Left ventricle myocardium superior (tissue), 1 donor: Measurements from ENCODE around the gene ESR1. TPM values are rescaled to one million over a fixed set of nuclear protein-coding genes. Genes with fewer than 3 reads are reported as not detected.
"Not testable (repeated sequence)": the region's sequence is repeated elsewhere in the genome, so short reads cannot be mapped to it uniquely, and the experiment has no call there.

Experiments used
- ATAC-seq: fragments of 200-7000 bp; cut with Tn5 transposase; one replicate; pipeline ENCODE4 v1.9.1; 2020; ENCODE audit warnings: mild to moderate bottlenecking, moderate library complexity
- DNase-seq: peaks from one replicate; pipeline ENCODE4 v3.0.0-alpha.2; 2020
- intact Hi-C: fragments of 100-400 bp; cut with micrococcal nuclease; formaldehyde crosslinking; loops from one replicate; pipeline ENCODE4 v1.11.0; 2022
- total RNA-seq: library from RNA; stranded (reverse); fragmentation: NEBNext Ultra II Directional; extraction: Animal tissue kit (Norgen Biotek cat#: 25700); gene quantifications from one replicate; pipeline ENCODE4 v1.2.1, GENCODE V29; 2021
- donor health status: DM: no; HTN: yes; CAD: no; lungs with severe emphysema.

Gene ESR1
- total RNA-seq, 1 donor from 2014 or later: 1.3 TPM

DNA sequence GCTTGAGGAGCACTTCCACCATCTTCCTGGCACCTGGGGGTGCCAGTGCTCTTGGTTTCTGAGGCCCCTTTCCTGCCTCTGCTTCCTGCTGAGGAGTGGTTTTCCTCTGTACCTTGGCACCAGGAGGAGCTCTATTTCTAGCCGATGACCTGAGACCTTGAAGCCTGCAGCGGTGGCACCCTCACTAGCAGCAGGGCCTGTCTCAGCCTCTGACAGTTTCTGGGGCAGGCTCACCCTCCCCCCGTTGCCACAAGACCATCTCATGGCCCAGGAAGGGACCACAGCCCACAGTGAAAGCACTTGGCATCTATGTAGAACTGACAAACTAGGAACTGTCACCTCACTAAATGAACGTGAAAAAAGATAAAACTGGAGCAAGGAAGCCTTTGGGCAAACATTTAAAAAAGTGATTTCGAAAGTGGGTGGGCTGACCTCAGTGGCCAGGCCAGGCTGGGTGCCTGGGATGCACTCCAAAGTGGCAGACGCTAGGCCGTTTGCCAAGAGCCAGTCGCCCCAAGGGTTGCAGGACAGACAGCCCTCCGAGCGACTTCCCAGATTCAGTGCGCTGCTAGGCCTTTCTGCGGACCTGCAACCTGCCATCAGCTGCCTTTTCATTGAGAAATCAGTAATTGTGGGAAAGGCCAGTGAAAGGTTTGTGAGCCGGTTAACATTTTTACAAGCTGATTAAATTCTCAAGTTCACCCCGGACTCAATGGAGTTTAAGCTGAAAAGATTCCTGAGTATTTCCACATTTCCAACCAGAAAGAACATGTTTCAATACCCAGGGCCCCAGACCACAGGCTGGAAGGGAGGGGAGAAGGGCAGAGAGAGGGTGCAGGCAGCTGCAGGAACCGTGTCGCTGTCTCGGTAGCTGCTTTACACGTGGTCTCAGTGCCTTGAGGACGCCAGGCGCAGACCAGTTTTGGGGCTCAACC lies 303.7 kb downstream of the ESR1 start:
- DNase-seq (peak; percentile 78), ATAC-seq (peak; percentile 98)
- intact Hi-C loops: no loop called here

GRCh38 chr6:152112491-152113261 lies 305.2 kb downstream of the ESR1 start:
- DNase-seq (peak; percentile 84), ATAC-seq (peak; percentile 37)
- intact Hi-C loops: no loop called here

DNA sequence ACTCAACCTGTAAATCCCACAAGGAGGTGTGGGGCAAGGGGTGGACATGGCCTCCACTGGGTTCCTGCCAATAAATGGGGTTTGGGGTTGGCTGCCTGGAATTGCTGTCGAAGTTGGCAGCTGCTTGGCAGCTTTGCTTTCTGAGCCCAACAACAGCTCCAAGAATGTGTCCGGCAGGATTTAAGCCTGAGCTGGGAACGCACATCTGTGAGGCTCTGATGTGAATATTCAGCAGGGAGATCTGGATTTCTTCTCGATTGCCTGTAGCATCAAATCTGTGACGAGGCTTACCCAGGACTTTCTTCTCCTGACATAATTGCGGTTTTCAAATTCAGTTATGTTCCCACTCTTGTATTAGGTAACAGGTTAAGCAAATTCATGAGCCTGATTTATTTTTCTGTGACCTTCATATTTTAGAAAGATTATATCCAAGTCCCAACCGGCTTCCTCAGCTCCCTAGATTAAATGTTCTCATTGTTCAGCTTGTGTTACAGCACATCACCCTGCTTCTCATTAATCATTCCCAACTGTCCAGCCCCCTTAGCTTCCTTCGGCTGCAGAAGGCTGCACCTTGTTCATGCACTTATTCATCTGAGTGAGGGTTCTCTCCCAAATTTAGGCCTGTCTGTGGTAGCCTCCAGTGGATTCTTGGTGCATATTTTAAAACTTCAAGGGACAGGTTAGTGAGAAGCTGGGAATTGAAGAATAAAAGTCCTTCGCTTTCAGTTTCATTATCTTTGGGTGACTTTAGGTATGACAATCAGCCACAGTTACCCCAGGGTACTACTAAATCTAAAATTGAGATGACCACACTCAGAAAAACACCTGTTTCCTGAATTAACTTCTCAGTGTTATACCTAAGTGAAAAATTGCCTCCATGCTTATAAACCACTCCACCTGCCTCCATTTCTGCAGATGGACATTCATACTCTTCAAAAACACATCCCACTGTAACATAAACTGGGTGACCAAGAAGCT lies 310.0 kb downstream of the ESR1 start:
- ATAC-seq (no peak), DNase-seq (no peak)
- intact Hi-C loops: no loop called here

DNA sequence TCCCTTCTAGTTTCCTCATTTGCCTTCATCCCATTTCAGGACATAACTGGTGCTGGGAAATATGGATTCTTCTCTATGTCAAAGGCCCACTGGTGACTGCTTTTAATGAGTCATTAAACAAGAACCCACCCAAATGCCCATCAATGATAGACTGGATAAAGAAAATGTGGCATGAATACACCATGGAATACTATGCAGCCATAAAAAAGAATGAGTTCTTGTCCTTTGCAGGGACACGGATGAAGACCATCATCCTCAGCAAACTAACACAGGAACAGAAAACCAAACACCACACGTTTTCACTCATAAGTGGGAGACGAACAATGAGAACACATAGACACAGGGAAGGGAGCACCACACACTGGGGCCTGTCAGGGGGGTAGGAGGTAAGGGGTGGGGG lies 310.7 kb downstream of the ESR1 start:
- DNase-seq (no peak), ATAC-seq (no peak)
- intact Hi-C loops: no loop called here

DNA sequence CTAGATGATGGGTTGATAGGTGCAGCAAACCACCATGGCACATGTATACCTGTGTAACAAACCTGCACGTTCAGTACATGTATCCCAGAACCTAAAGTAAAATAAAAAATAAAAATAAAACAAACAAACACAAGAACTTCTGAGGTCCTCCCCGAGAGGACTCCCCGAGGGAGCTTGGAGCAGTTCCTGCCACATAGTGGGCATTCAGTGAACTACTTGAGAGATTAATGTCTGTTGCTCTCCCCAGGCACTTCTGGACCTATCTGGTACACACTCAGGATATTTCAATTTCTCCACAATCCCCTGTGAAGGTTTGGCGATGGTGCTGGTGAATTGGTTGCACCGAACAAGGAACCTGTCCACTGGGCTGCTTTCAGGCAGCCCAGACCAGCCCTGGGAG lies 311.2 kb downstream of the ESR1 start:
- DNase-seq (no peak), ATAC-seq (no peak)
- intact Hi-C loops: no loop called here

DNA sequence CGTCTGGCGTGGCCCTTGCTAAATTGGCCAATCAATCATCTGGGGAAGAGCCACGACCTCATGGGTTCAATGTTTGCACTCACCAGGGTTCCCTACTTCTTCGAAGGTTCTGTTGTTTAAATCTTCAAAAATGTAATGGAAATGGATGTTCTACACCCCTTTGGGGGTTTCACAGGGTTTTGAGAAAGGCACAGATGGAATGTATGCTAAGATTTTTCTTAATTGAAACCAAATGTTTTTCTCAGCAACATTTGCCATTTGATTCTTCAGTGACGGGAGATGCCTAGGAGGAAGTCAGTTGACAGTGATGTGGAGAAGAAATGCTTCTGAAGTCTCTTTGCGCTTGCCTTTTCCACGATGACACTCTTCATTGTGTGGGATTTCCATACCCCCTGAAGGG lies 312.3 kb downstream of the ESR1 start:
- DNase-seq (no peak), ATAC-seq (no peak)
- intact Hi-C loops: loop anchor here (5.0 to 10.0 kb wide), 2 partner anchors 353 to 435 kb away; no protein-coding TSS in a partner anchor

DNA sequence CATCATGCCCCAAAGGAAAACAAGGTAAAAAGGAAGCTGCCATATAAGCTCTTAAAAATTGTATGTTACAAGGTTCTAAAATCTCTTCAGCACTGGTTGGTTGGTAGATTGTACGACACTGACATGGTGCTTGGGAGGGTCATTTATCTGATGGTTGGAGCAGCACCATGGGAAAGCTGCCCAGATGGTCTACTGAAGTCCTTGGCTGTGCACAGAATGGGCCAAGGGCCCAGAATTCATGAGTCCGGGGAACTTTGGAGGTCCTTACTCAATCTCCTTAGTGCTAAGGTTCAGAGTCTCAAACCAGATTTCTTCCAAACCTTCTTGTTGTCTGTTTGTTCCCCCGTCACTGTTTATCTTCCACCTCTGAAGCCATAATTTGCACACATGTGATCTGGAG lies 314.4 kb downstream of the ESR1 start:
- intact Hi-C loops: loop anchor here (5.0 to 10.0 kb wide), 2 partner anchors 355 to 437 kb away; no protein-coding TSS in a partner anchor
- ATAC-seq (peak; percentile 61), DNase-seq (peak; percentile 51)

DNA sequence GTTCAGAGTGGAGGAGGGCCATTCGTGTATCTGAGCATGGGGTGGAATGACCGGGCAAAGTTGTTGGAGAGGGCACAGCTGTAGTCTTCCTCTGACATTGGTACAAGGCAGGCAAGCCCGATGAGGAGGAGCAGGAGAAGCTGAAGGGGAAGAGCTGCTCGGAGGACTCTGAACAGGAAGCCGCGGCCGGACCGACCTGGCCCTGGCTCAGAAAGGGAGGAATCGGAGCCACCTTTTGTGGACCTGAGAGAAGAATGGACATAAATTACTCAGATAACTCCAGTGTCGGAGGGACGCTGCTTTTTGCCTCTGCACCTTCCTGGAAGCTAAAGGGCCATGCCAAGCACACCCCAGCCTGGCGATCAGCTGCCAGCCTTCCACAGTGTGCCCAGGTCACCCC lies 315.0 kb downstream of the ESR1 start:
- intact Hi-C loops: loop anchor here (5.0 to 10.0 kb wide), 2 partner anchors 355 to 438 kb away; no protein-coding TSS in a partner anchor
- ATAC-seq (peak; percentile 12), DNase-seq (no peak)

- DNase-seq (no peak), ATAC-seq (no peak)
- intact Hi-C loops: loop anchor here (5.0 to 10.0 kb wide), 2 partner anchors 356 to 438 kb away; no protein-coding TSS in a partner anchor
Observed at GRCh38 chr6:152123076-152123475, 315.6 kb downstream of the ESR1 start.

GRCh38 chr6:152124429-152125074 lies 317.1 kb downstream of the ESR1 start:
- no peak for DNase-seq
- peak; percentile 46 for ATAC-seq
- intact Hi-C loops: loop anchor here (5.0 to 10.0 kb wide), 2 partner anchors 357 to 440 kb away; no protein-coding TSS in a partner anchor

DNA sequence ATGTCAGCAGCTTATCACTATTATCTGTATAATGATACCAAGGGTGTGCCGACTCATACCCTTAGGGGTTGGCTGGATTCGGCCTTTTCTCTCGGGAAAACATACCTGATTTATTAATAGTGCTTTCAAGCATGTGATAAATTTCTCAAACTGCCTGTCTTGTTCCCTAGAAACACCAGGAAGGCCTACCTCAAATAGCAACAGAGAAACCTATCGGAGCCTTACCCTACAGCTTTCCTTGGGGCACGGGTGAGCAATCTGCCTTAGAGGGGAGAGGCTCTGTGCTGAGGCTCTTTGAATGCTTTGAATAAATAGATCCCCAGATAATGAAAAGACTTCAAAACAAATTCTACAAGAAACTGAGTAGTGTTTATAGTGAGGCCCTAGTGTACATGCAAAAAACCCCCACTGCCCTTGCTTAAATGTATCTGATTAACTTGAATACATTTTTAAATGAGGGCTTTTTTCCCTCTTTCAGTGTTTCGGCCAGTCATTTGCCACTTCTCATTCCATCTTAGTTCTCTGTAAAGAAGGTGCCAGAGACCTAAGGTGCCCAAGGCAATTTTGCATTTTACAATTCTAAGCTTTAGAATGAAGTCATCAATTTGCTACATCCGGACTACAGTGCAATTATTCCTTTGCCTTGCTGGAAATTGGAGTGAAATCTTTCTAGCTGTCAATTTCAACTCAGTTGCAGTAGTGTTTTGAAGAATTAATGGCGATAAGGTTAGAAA lies 320.1 kb downstream of the ESR1 start:
- intact Hi-C loops: loop anchor here (10.0 kb wide), 1 partner anchor 443 kb away; no protein-coding TSS in a partner anchor
- DNase-seq (no peak), ATAC-seq (peak; percentile 11)

DNA sequence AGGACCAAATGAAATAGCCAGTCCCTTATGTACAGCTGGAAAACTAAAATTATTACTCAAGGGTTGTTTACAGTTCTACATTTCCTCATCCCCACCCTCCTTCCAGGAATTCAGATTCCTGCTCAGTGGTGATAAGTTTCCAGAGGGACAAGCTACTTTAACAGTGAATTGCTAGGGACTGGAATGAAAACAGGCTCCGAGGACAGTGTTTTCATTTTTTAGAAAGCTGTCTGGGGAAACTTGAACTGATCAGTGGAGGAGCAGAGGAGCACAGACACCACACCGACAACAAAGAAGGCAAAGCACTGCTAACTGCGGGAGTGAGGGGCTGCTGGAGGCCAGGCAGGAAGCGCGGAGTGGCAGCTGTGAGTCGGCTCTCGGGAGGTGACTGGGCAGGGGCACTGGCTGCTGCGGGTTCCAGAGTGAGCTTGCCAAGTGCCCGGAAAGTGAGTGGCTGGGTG lies 322.2 kb downstream of the ESR1 start:
- ATAC-seq (peak; percentile 82), DNase-seq (peak; percentile 47)
- intact Hi-C loops: loop anchor here (10.0 kb wide), 2 partner anchors 205 to 445 kb away; no protein-coding TSS in a partner anchor

GRCh38 chr6:152130441-152130840 lies 323.0 kb downstream of the ESR1 start:
- peak; percentile 55 for ATAC-seq
- DNase-seq: no peak
- intact Hi-C loops: loop anchor here (10.0 kb wide), 1 partner anchor 204 kb away; no protein-coding TSS in a partner anchor

DNA sequence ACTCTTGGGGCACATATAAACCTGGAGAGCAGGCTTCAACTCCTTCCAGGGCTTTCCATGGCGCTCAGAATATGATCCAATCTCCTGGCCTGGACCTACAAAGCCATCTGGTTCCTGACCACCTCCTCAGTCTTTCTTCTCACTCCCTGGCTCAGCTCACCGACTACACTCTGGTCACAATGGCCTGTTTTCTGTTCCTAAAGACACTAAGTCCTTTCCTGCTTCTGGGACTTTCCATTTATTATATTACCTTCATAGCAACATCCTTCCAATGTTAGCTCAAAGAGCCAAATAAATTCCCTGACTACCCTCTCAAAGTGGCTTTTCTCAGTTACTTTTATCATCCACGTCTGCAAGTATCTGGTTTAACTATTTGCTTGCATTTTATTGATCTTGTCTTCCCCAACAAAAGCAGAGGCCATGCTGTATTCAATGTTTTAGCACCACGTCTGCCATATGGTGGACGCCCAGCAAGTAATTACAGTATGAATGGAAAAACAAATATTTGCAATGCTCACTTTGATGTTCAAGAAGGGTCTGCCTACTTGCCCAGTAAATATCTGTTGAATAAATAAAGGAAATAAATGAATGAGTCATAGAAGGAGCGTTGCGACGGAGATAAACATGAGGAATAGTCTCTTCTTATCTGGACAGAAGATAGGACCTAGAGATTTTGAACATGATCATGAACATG lies 328.4 kb downstream of the ESR1 start:
- ATAC-seq: no peak
- intact Hi-C loops: loop anchor here (10.0 kb wide), 1 partner anchor 199 kb away; no protein-coding TSS in a partner anchor

DNA sequence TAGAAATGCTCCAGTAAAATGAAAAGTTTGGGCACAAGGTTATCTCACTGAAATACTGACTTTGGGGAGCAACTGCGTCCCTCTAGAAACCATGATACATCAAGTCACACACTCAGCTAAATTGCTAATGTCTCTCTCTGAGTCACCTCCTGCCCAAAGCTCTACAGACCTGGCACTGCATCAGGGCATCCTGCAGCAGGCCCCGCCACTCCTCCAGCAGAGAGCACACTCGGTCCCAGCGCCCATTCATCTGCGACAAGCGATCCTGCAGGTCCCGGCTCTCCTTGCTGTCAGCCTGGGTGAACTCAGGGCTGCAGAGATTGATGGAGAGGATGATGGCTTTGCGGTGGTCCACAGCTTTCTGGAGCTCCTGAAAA lies 329.0 kb downstream of the ESR1 start:
- intact Hi-C loops: loop anchor here (10.0 kb wide), 1 partner anchor 198 kb away; no protein-coding TSS in a partner anchor
- ATAC-seq: no peak
- DNase-seq: no peak

More for the DNA sequence above, 328.4 kb downstream of the ESR1 start:
- DNase-seq: no peak

- intact Hi-C loops: loop anchor here (10.0 kb wide), 1 partner anchor 196 kb away; no protein-coding TSS in a partner anchor
- ATAC-seq, DNase-seq: not testable (repeated sequence)
Observed at GRCh38 chr6:152138344-152138743, 330.9 kb downstream of the ESR1 start.
